GM12878 (cell line): ENCODE data around the gene ECI1. TPM values are rescaled to one million over a fixed set of nuclear protein-coding genes. Genes with fewer than 3 reads are reported as not detected.

Experiments used
- ATAC-seq: fragments of 200-7000 bp; cut with Tn5 transposase; 3 replicates; pipeline ENCODE4 v1.9.1; 2020; ENCODE audit warnings: mild to moderate bottlenecking, moderate library complexity
- BruUV-seq: library from RNA; stranded (reverse); fragments of 400-500 nt; replicated peaks from 2 replicates; lab custom pipeline; 2021; lab: Mats Ljungman, UMichigan
- CTCF ChIA-PET: fragments of 300-600 bp; sonication (Branson Sonifier 250); formaldehyde crosslinking; extraction: SDS; loops from one replicate; lab custom pipeline; 2021; ENCODE audit warnings: inconsistent platforms; lab: Yijun Ruan, JAX
- POLR2A ChIA-PET: fragments of 350-600 bp; formaldehyde crosslinking; extraction: SDS; loops from one replicate; lab custom pipeline; 2021; ENCODE audit warnings: inconsistent platforms; lab: Charles Lee
- RAD21 ChIA-PET: fragments of 300-600 bp; sonication (Branson Sonifier 250); formaldehyde crosslinking; loops from one replicate; lab custom pipeline; 2023; ENCODE audit warnings: antibody characterized with exemption; ENCODE audit not compliant: unreplicated experiment; lab: Charles Lee
- SMC1A ChIA-PET: fragments of 300-600 bp; sonication (Branson Sonifier 250); formaldehyde crosslinking; loops from one replicate; lab custom pipeline; 2023; ENCODE audit not compliant: unreplicated experiment, uncharacterized antibody; lab: Charles Lee
- DNase-seq: peaks from one replicate; pipeline ENCODE4 v3.0.0-alpha.2; 2011; ENCODE audit warnings: low read depth, low spot score
- FAIRE-seq: peaks from 3 replicates; lab custom pipeline; 2011; peaks lifted over from hg19 to GRCh38; lab: Jason Lieb, UNC
- H2AFZ ChIP-seq: 2 replicates; pipeline ENCODE4 v1.6.0; 2011; ENCODE audit warnings: low read depth, low read length, control low read depth; ENCODE audit not compliant: control insufficient read depth
- H3K27ac ChIP-seq: 2 replicates; pipeline ENCODE4 v1.5.1; 2011; ENCODE audit warnings: control low read depth; ENCODE audit not compliant: control insufficient read depth, insufficient read depth
- H3K27me3 ChIP-seq, 2 experiments: replicated peaks in 1 of 2; 2 replicates each; pipeline versions ENCODE4 v1.6.0 to v1.6.1; 2011; ENCODE audit warnings: low read length in 1 of 2; ENCODE audit not compliant: control insufficient read depth in 2 of 2, insufficient read depth in 2 of 2
- H3K36me3 ChIP-seq, 2 experiments: 2 replicates each; pipeline ENCODE4 v1.5.1; 2011; ENCODE audit warnings: low read length in 1 of 2; ENCODE audit not compliant: control insufficient read depth in 2 of 2, insufficient read depth in 2 of 2
- H3K4me1 ChIP-seq: 2 replicates; pipeline ENCODE4 v1.6.1; 2011; ENCODE audit warnings: mild to moderate bottlenecking, low read length, moderate library complexity, mixed read lengths; ENCODE audit not compliant: control insufficient read depth, insufficient read depth
- H3K4me2 ChIP-seq: 2 replicates; pipeline ENCODE4 v1.6.0; 2011; ENCODE audit warnings: control low read depth; ENCODE audit not compliant: control insufficient read depth, insufficient read depth
- H3K4me3 ChIP-seq: fragments of 200-600 bp; sonication (generic); 2 replicates; pipeline ENCODE4 v1.5.1; 2016
- H3K79me2 ChIP-seq: 2 replicates; pipeline ENCODE4 v1.6.0; 2011; ENCODE audit warnings: low read length; ENCODE audit not compliant: control insufficient read depth, insufficient read depth
- H3K9ac ChIP-seq: 2 replicates; pipeline ENCODE4 v1.8.0; 2011; ENCODE audit warnings: low read length, control low read depth, mixed read lengths; ENCODE audit not compliant: control insufficient read depth, insufficient read depth
- H3K9me3 ChIP-seq: replicated peaks from 3 replicates; pipeline ENCODE4 v1.5.1; 2011; ENCODE audit warnings: mild to moderate bottlenecking, low read length; ENCODE audit not compliant: control insufficient read depth, insufficient read depth
- H4K20me1 ChIP-seq: 2 replicates; pipeline ENCODE4 v1.6.0; 2011; ENCODE audit not compliant: control insufficient read depth, insufficient read depth
- BHLHE40 ChIP-seq, 2 experiments: fragments of 450-650 bp in 1 of 2; IDR thresholded peaks; 2 replicates each; pipeline ENCODE4 v1.6.1; 2011 to 2017; ENCODE audit warnings: low read depth in 2 of 2, borderline replicate concordance in 1 of 2, improper control_type of control experiment in 1 of 2, low read length in 1 of 2, mild to moderate bottlenecking in 1 of 2
- CHD1 ChIP-seq: IDR thresholded peaks from 2 replicates; pipeline ENCODE4 v1.6.1; 2012; ENCODE audit warnings: low read depth, low read length, improper control_type of control experiment
- EGR1 ChIP-seq, 2 experiments: IDR thresholded peaks; 1 replicate in 1 of 2; 2 replicates in 1 of 2; pipeline ENCODE4 v1.6.1; 2011 to 2012; ENCODE audit warnings: low read depth in 2 of 2, low read length in 2 of 2, borderline replicate concordance in 1 of 2, mild to moderate bottlenecking in 1 of 2, moderate library complexity in 1 of 2
- FOXK2 ChIP-seq: fragments of 450-650 bp; IDR thresholded peaks from 2 replicates; pipeline ENCODE4 v1.6.1; 2017; ENCODE audit warnings: mild to moderate bottlenecking, moderate library complexity
- MEF2A ChIP-seq: IDR thresholded peaks from 2 replicates; pipeline ENCODE4 v1.6.1; 2011; ENCODE audit warnings: low read depth, mild to moderate bottlenecking, low read length, moderate library complexity; ENCODE audit not compliant: insufficient read depth
- MTA3 ChIP-seq: IDR thresholded peaks from 2 replicates; pipeline ENCODE4 v1.6.1; 2012; ENCODE audit warnings: low read length, inconsistent platforms, borderline replicate concordance
- NR2F1 ChIP-seq: fragments of 450-650 bp; conservative IDR thresholded peaks from 2 replicates; pipeline ENCODE4 v1.6.1; 2017; ENCODE audit warnings: mild to moderate bottlenecking
- ZBED1 ChIP-seq: IDR thresholded peaks from 2 replicates; pipeline ENCODE4 v1.6.1; 2016; ENCODE audit warnings: borderline replicate concordance
- ZNF622 ChIP-seq: fragments of 450-650 bp; IDR thresholded peaks from 2 replicates; pipeline ENCODE4 v1.6.1; 2017; ENCODE audit warnings: mild to moderate bottlenecking, inconsistent platforms
- WGBS: methylation state at CpG from one replicate; pipeline ENCODE4 v1.1.6; 2016; ENCODE audit warnings: low lambda C conversion rate; ENCODE audit not compliant: insufficient replicate concordance, insufficient coverage; ENCODE audit errors: missing lambda C conversion rate; 5-methylcytosine and 5-hydroxymethylcytosine counted together
- in situ Hi-C: fragments of 300-500 bp; cut with MboI; formaldehyde crosslinking; loops from 9 replicates; pipeline ENCODE4 v1.14.3; 2018; ENCODE audit warnings: mixed read lengths
- intact Hi-C: fragments of 100-400 bp; cut with micrococcal nuclease; formaldehyde crosslinking; loops from one replicate; pipeline ENCODE4 v1.14.2; 2022; ENCODE audit not compliant: unreplicated experiment
- polyA plus RNA-seq, 11 experiments: library from polyadenylated mRNA; depleted of rRNA in 4 of 11; unstranded in 6 of 11; stranded (reverse) in 5 of 11; fragments of >200 nt; fragmentation: Nextera tagmentation in 4 of 11; fragmentation: Illumina TruSeq in 1 of 11; extraction: Ambion mirVana in 4 of 11; extraction: Trizol in 1 of 11; gene quantifications; 1 replicate in 1 of 11; 2 replicates in 10 of 11; pipeline versions ENCODE4 v1.2.1 to v1.2.3, GENCODE V29; 2011 to 2016; ENCODE audit warnings: inconsistent platforms in 2 of 11, missing spikeins in 2 of 11, low read depth in 1 of 11
- total RNA-seq, 4 experiments: library from RNA; depleted of rRNA in 3 of 4; stranded (reverse); fragments of >200 nt in 3 of 4; fragmentation: Illumina TruSeq in 1 of 4; extraction: Trizol in 1 of 4; gene quantifications; 2 replicates each; pipeline versions ENCODE4 v1.2.1 to v1.2.3, GENCODE V29; 2013 to 2021
- TF ChIP-seq, protein P1 (sequence below): fragments of 450-650 bp; conservative IDR thresholded peaks from 2 replicates; pipeline ENCODE4 v1.6.1; 2017; ENCODE audit warnings: mild to moderate bottlenecking, moderate library complexity
- TF ChIP-seq, protein P2 (sequence below): IDR thresholded peaks from 2 replicates; pipeline ENCODE4 v1.6.1; 2011; ENCODE audit warnings: borderline replicate concordance, low read depth, mild to moderate bottlenecking, moderate library complexity, mixed read lengths, low read length; ENCODE audit not compliant: insufficient read depth; ENCODE audit errors: extremely low read length

ECI1 gene
- total and polyA plus RNA-seq, 10 of the 15 experiments (the other 5 are each of a cell fraction or from before 2014, with no cell fraction given) = 2.2 to 82.1 (median 24.8) TPM

DNA sequence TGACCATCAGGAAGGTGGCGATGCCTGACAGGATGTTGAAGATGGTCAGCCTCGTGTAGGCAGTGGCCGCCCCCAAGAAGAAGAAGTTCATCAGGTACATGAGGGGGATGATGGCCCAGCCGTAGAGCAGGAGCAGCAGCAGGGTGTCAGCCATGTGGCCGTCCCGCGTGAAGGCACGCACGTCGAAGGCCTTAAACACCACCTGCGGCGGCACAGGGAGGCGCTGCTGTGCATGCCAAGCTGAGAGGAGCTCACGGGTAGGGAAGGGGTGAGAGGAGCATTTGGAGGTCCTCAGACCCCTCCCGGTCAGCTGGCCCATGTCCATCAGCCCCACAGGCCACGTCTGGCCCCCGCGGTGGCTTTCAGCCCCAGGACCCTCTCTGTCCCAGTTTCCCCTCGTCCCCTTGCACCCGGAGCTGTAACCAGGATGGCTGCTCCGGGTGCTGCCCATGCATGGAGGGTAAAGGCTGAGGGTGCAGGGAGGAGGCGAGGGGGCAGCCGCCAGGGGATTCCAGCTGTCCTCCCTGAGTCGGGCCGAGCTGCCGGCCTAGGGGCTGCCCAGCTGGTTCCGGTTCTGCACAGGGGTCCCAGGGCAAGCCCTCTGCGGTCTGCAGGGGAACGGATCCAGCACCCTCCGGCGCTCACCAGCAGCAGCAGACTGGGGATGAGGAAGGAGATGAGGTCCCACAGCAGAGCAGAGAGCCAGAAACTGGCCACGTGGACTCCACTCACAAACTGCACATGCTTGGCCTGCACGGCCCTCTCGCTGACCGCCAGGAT lies 33.6 kb upstream of the ECI1 start:
- no peak for ATAC-seq
- ChIA-PET SMC1A (no interaction called here), CTCF (no interaction called here), RAD21 (no interaction called here), POLR2A (interaction anchor here (0.8 kb wide), 1 partner anchor 9 kb away, joined by 3 read pairs; no protein-coding TSS in a partner anchor)
- Histone ChIP-seq H3K4me3 (no peak overlapping the region), H2AFZ (no peak overlapping the region), H3K27ac (no peak overlapping the region), H3K27me3 (no peaks in the 10 kb centered on the region; a peak in 1 of 4 replicates), H3K79me2 (no peaks in the 10 kb centered on the region), H4K20me1 (no peaks in the 10 kb centered on the region), H3K9me3 (no peaks in the 10 kb centered on the region), H3K4me2 (no peak overlapping the region), H3K36me3 (no peaks in the 10 kb centered on the region), H3K9ac (no peak overlapping the region), H3K4me1 (no peaks in the 10 kb centered on the region)
- TF ChIP-seq EGR1 (IDR thresholded peaks at IDR 0.05; ENCODE audit: borderline replicate concordance in 1 of 2, low read depth in 2 of 2, low read length in 2 of 2) (no peak), ZNF622 (no peak), MTA3 (no peak), ZBED1 (no peak), FOXK2 (no peak), MEF2A (no peak), CHD1 (no peak), BHLHE40 (IDR thresholded peaks at IDR 0.05; ENCODE audit: borderline replicate concordance in 1 of 2, low read depth in 2 of 2, low read length in 1 of 2) (no peak), NR2F1 (no peak)
- TF ChIP-seq, protein P1, sequence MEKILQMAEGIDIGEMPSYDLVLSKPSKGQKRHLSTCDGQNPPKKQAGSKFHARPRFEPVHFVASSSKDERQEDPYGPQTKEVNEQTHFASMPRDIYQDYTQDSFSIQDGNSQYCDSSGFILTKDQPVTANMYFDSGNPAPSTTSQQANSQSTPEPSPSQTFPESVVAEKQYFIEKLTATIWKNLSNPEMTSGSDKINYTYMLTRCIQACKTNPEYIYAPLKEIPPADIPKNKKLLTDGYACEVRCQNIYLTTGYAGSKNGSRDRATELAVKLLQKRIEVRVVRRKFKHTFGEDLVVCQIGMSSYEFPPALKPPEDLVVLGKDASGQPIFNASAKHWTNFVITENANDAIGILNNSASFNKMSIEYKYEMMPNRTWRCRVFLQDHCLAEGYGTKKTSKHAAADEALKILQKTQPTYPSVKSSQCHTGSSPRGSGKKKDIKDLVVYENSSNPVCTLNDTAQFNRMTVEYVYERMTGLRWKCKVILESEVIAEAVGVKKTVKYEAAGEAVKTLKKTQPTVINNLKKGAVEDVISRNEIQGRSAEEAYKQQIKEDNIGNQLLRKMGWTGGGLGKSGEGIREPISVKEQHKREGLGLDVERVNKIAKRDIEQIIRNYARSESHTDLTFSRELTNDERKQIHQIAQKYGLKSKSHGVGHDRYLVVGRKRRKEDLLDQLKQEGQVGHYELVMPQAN = no peak
- TF ChIP-seq, protein P2, sequence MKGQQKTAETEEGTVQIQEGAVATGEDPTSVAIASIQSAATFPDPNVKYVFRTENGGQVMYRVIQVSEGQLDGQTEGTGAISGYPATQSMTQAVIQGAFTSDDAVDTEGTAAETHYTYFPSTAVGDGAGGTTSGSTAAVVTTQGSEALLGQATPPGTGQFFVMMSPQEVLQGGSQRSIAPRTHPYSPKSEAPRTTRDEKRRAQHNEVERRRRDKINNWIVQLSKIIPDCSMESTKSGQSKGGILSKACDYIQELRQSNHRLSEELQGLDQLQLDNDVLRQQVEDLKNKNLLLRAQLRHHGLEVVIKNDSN = no peak
- WGBS = 79% methylated on average over 35 of the region's 35 CpGs
- in situ Hi-C loops (no loop called here), intact Hi-C loops (no loop called here)
- no TSS peak for BruUV-seq
- no peak for DNase-seq
- no peak for FAIRE-seq
